ENCODE data around the gene ROR2. TPM values are rescaled to one million over a fixed set of nuclear protein-coding genes. Genes with fewer than 3 reads are reported as not detected.

The ROR2 gene
- total RNA-seq, 1 experiment from 2014 or later = 2.7 TPM

- no peaks in the 10 kb centered on the region for H3K9me3 ChIP-seq (ENCODE audit: control insufficient read depth, low read depth, low read length)
- no peak for TF ChIP-seq CTCF (conservative IDR thresholded peaks at IDR 0.05)
- H3K56ac ChIP-seq (ENCODE audit: insufficient read length, low read depth, low read length) = no peak overlapping the region
- Mint-ChIP-seq H3K27ac (peak overlapping the region in 1 of 3 experiments; percentile 73; a peak in 1 of 7 replicates), H3K27me3 (ENCODE audit: low read depth) (no peaks in the 10 kb centered on the region), H3K4me1 (peaks cover 0 to 2% of the 10 kb centered on the region in 2 experiments; a peak in 2 of 4 replicates), H3K36me3 (ENCODE audit: insufficient read depth in 1 of 3, low read depth in 3 of 3) (peaks cover 0 to 7% (median 0%) of the 10 kb centered on the region in 3 experiments; a peak in 2 of 7 replicates), H3K4me3 (no peak overlapping the region), H3K9me3 (peaks cover 7 to 8% of the 10 kb centered on the region in 2 experiments; a peak in 4 of 5 replicates)
- no peak overlapping the region for H4K5ac ChIP-seq (ENCODE audit: insufficient read length, low read depth, low read length)
- no peaks in the 10 kb centered on the region for H3K4me1 ChIP-seq (ENCODE audit: insufficient read depth, low read length)
- no peak overlapping the region for H3K14ac ChIP-seq (ENCODE audit: insufficient read depth, low read length)
- no peak overlapping the region for H2AFZ ChIP-seq (ENCODE audit: low read length)
- no peak overlapping the region for H3K27ac ChIP-seq (ENCODE audit: insufficient read length, low read depth, low read length)
- no peak overlapping the region for H2BK12ac ChIP-seq (ENCODE audit: insufficient read length, low read depth, low read length)
- no peak overlapping the region for H4K91ac ChIP-seq (ENCODE audit: insufficient read length, low read depth, low read length)
- H3K79me2 ChIP-seq (ENCODE audit: insufficient read depth, low read length) = no peaks in the 10 kb centered on the region
- DNase-seq = no peak
- no peak overlapping the region for H3K4ac ChIP-seq (ENCODE audit: low read depth, low read length)
- no peak overlapping the region for H2BK15ac ChIP-seq (ENCODE audit: low read depth, low read length)
- H3K27me3 ChIP-seq (ENCODE audit: insufficient read depth, low read length) = no peaks in the 10 kb centered on the region
- H2BK20ac ChIP-seq (ENCODE audit: low read depth, low read length, poor library complexity, severe bottlenecking) = no peak overlapping the region
- no CpG with 5 or more reads among the region's 4 CpGs for WGBS (ENCODE audit: extremely low coverage, insufficient read length, low lambda C conversion rate)
- no peaks in the 10 kb centered on the region for H4K20me1 ChIP-seq (ENCODE audit: control insufficient read depth, insufficient read depth, insufficient read length)
- H4K8ac ChIP-seq (replicated peaks; ENCODE audit: insufficient read length, low read depth, low read length) = no peak overlapping the region
- no peaks in the 10 kb centered on the region for H3K23me2 ChIP-seq (ENCODE audit: insufficient read length, low read depth, low read length, poor library complexity, severe bottlenecking)
- no peak overlapping the region for H2AK5ac ChIP-seq (ENCODE audit: insufficient read length, low read length)
- H3K18ac ChIP-seq (ENCODE audit: insufficient read length, low read depth, low read length) = no peak overlapping the region
- no peak overlapping the region for H3T11ph ChIP-seq (ENCODE audit: low read length)
- no peak overlapping the region for H2BK120ac ChIP-seq (ENCODE audit: low read depth, low read length, poor library complexity, severe bottlenecking)
- no peak overlapping the region for H3K4me2 ChIP-seq (ENCODE audit: insufficient read depth, insufficient read length, low read length)
- no peak overlapping the region for H2BK5ac ChIP-seq (ENCODE audit: insufficient read length, low read length)
- no peaks in the 10 kb centered on the region for H3K79me1 ChIP-seq (ENCODE audit: insufficient read depth, low read depth, low read length, poor library complexity, severe bottlenecking)
- H3K23ac ChIP-seq (ENCODE audit: insufficient read length, low read depth, low read length) = no peak overlapping the region
- no peak overlapping the region for H3K9ac ChIP-seq (ENCODE audit: extremely low read depth, insufficient read length, low read length)
Measured at GRCh38 chr9:91825422-91825821, 124.6 kb downstream of the ROR2 start.
